Measurements from ENCODE around the gene PRM1. TPM values are rescaled to one million over a fixed set of nuclear protein-coding genes. Genes with fewer than 3 reads are reported as not detected.

PRM1 gene
- total and polyA plus RNA-seq, 2 of the 13 experiments (the other 11 are each of a cell fraction or from before 2014, with no cell fraction given), result not detected

- TF ChIP-seq KIAA2018 (CRISPR knock-in tag; IDR thresholded peaks at IDR 0.05; ENCODE audit: borderline replicate concordance) (no peak), ZNF317 (CRISPR knock-in tag; IDR thresholded peaks at IDR 0.05) (peak; percentile 71; the same call in 1 of the 2 replicates), ZSCAN22 (CRISPR knock-in tag; IDR thresholded peaks at IDR 0.05) (no peak), ZNF639 (CRISPR knock-in tag; conservative IDR thresholded peaks at IDR 0.05) (peak; percentile 67; the same call in 1 of the 2 replicates), ZNF605 (CRISPR knock-in tag; IDR thresholded peaks at IDR 0.05) (no peak; the same call in 1 of the 2 replicates), SRSF4 (IDR thresholded peaks at IDR 0.05; ENCODE audit: low read depth, low read length, poor library complexity, severe bottlenecking) (peak; percentile 57), FOXK2 (IDR thresholded peaks at IDR 0.05) (peak; percentile 61), ZNF746 (CRISPR knock-in tag; IDR thresholded peaks at IDR 0.05) (peak; percentile 81), RNF2 (conservative IDR thresholded peaks at IDR 0.05; ENCODE audit: low read depth) (no peak), ZBTB43 (CRISPR knock-in tag; conservative IDR thresholded peaks at IDR 0.05) (peak; percentile 41; the same call in 1 of the 2 replicates), SIX1 (CRISPR knock-in tag; IDR thresholded peaks at IDR 0.05; ENCODE audit: borderline replicate concordance) (no peak), BRF2 (CRISPR knock-in tag; IDR thresholded peaks at IDR 0.05) (peak; percentile 4; the same call in 1 of the 2 replicates), TFDP2 (CRISPR knock-in tag; IDR thresholded peaks at IDR 0.05) (peak; percentile 72; the same call in 1 of the 2 replicates), NFE2 (CRISPR knock-in tag; IDR thresholded peaks at IDR 0.05) (no peak), ZNF878 (CRISPR knock-in tag; IDR thresholded peaks at IDR 0.05) (no peak)
Observed at GRCh38 chr16:11255737-11256660, 25.1 kb downstream of the PRM1 start, which contains the start of gene SOCS1 (continued).
